ENCODE results near the gene MAD1L1.

GRCh38 chr7:2066251-2066919, 166.4 kb downstream of the MAD1L1 start:
- no peak for TF ChIP-seq POLR2A (IDR thresholded peaks at IDR 0.05)
- TF ChIP-seq CTCF (IDR thresholded peaks at IDR 0.05) = no peak
